Measurements from ENCODE around the gene SLC41A2.

DNA sequence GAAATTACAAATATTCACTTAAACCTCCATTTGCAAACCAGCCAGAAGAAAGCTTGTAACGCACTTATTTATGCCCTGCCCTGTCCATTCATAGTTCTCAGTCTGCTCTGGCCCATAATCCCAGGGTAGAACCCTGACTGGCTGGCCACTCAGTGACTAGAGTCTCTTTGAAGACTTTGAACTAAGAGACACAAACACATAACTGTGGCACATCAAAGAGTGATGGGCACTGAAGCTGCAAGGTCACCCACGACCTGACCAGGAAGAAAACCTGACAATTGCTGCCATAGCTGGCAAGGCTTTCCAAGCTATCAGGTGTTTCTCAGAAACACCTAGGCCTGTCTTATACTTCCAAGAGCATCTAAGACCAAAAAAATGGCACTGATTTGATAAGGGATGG, 28.7 kb downstream of the SLC41A2 start:
- TF ChIP-seq CTCF (IDR thresholded peaks at IDR 0.05; ENCODE audit: low read depth, low read length, poor library complexity, severe bottlenecking), result no peak
- no peak for TF ChIP-seq EZH2phosphoT487 (IDR thresholded peaks at IDR 0.05; ENCODE audit: borderline replicate concordance, low read length)
